Fibroblast of lung (primary cell): ENCODE data around the gene PTPRE. TPM values are rescaled to one million over a fixed set of nuclear protein-coding genes. Genes with fewer than 3 reads are reported as not detected.

Experiments
- DNase-seq, 2 donors: peaks; one replicate each; pipeline versions ENCODE4 v3.0.0 to v3.0.0-alpha.2; 2010; ENCODE audit warnings: low read depth in 2 of 2
- H2AFZ ChIP-seq: 2 replicates; pipeline ENCODE4 v1.5.1; 2012; ENCODE audit warnings: low read length, control low read depth, inconsistent platforms
- H3K27ac ChIP-seq: 2 replicates; pipeline ENCODE4 v1.5.1; 2011; ENCODE audit warnings: low read length, control low read depth; ENCODE audit not compliant: insufficient read depth
- H3K27me3 ChIP-seq: 2 replicates; pipeline ENCODE4 v1.5.1; 2011; ENCODE audit warnings: mild to moderate bottlenecking, low read length; ENCODE audit not compliant: control insufficient read depth, insufficient read depth
- H3K36me3 ChIP-seq: 2 replicates; pipeline ENCODE4 v1.5.1; 2011; ENCODE audit warnings: low read length; ENCODE audit not compliant: control insufficient read depth, insufficient read depth
- H3K4me1 ChIP-seq: 2 replicates; pipeline ENCODE4 v1.5.1; 2011; ENCODE audit warnings: low read length; ENCODE audit not compliant: control insufficient read depth, insufficient read depth; ENCODE audit errors: extremely low read depth
- H3K4me2 ChIP-seq: 2 replicates; pipeline ENCODE4 v1.5.1; 2011; ENCODE audit warnings: low read length, control low read depth; ENCODE audit not compliant: insufficient read depth; ENCODE audit errors: extremely low read depth
- H3K4me3 ChIP-seq, 4 experiments: fragments of 200-600 bp in 1 of 4; sonication (generic) in 1 of 4; replicated peaks in 1 of 4; 2 replicates each; pipeline ENCODE4 v1.5.1; 2011 to 2016; ENCODE audit warnings: low read length in 4 of 4, low read depth in 3 of 4, mild to moderate bottlenecking in 3 of 4, control low read depth in 2 of 4, inconsistent platforms in 1 of 4, mixed read lengths in 1 of 4; ENCODE audit not compliant: insufficient read depth in 1 of 4; ENCODE audit errors: control extremely low read depth in 1 of 4
- H3K79me2 ChIP-seq: 2 replicates; pipeline ENCODE4 v1.5.1; 2012; ENCODE audit warnings: mild to moderate bottlenecking, low read length, inconsistent platforms; ENCODE audit not compliant: control insufficient read depth, insufficient read depth
- H3K9ac ChIP-seq: 2 replicates; pipeline ENCODE4 v1.5.1; 2011; ENCODE audit warnings: mild to moderate bottlenecking, low read length, control low read depth; ENCODE audit not compliant: insufficient read depth
- H3K9me3 ChIP-seq: 2 replicates; pipeline ENCODE4 v1.5.1; 2012; ENCODE audit warnings: low read depth, low read length; ENCODE audit not compliant: control insufficient read depth, insufficient read depth
- H4K20me1 ChIP-seq: 2 replicates; pipeline ENCODE4 v1.5.1; 2011; ENCODE audit warnings: low read length; ENCODE audit not compliant: control insufficient read depth, insufficient read depth; ENCODE audit errors: extremely low read depth
- CTCF ChIP-seq, 2 donors: IDR thresholded peaks in 1 of 2; conservative IDR thresholded peaks in 1 of 2; 1 replicate in 1 of 2; 2 replicates in 1 of 2; pipeline ENCODE4 v1.5.1; 2011 to 2012; ENCODE audit warnings: low read length in 2 of 2, control low read depth in 1 of 2, inconsistent platforms in 1 of 2, low read depth in 1 of 2, mild to moderate bottlenecking in 1 of 2
- EZH2 ChIP-seq: IDR thresholded peaks from 2 replicates; pipeline ENCODE4 v1.5.1; 2012; ENCODE audit warnings: low read length, control low read depth, mild to moderate bottlenecking; ENCODE audit errors: missing control alignments
- polyA plus RNA-seq, 2 donors: library from polyadenylated mRNA; depleted of rRNA in 1 of 2; stranded (reverse) in 1 of 2; unstranded in 1 of 2; fragments of >200 nt; gene quantifications; 2 replicates each; pipeline ENCODE4 v1.2.1, GENCODE V29; 2011 to 2012; ENCODE audit warnings: missing spikeins in 1 of 2
- total RNA-seq: library from RNA; depleted of rRNA; stranded (reverse); fragments of >200 nt; gene quantifications from 2 replicates; pipeline ENCODE4 v1.2.1, GENCODE V29; 2014

The PTPRE gene
- total and polyA plus RNA-seq, 2 donors (not counting 1 experiment from before 2014, with no cell fraction given): 0.75 to 1.8 TPM

GRCh38 chr10:128052696-128053095 is 145.8 kb downstream of the PTPRE start:
- no peak overlapping the region for H3K27ac ChIP-seq
- no peaks in the 10 kb centered on the region for H3K36me3 ChIP-seq
- H2AFZ ChIP-seq: no peak overlapping the region
- H3K9ac ChIP-seq: no peak overlapping the region
- H3K4me3 ChIP-seq: no peak overlapping the region
- DNase-seq: no peak
- no peaks in the 10 kb centered on the region for H3K9me3 ChIP-seq
- no peak overlapping the region for H3K4me2 ChIP-seq
- H3K4me1 ChIP-seq: no peaks in the 10 kb centered on the region
- no peaks in the 10 kb centered on the region for H3K79me2 ChIP-seq
- H4K20me1 ChIP-seq: no peaks in the 10 kb centered on the region
- H3K27me3 ChIP-seq: no peaks in the 10 kb centered on the region
- no peak for TF ChIP-seq EZH2
- no peak for TF ChIP-seq CTCF (conservative IDR thresholded peaks at IDR 0.05 in 1 of 2, IDR thresholded peaks at IDR 0.05 in 1 of 2; ENCODE audit: low read depth in 1 of 2, low read length in 2 of 2)

GRCh38 chr10:128053356-128053755 is 146.5 kb downstream of the PTPRE start:
- Histone ChIP-seq H3K36me3 (no peaks in the 10 kb centered on the region), H3K4me3 (no peak overlapping the region), H4K20me1 (no peaks in the 10 kb centered on the region), H3K27me3 (no peaks in the 10 kb centered on the region), H3K9me3 (no peaks in the 10 kb centered on the region), H3K9ac (no peak overlapping the region), H2AFZ (no peak overlapping the region), H3K4me1 (no peaks in the 10 kb centered on the region), H3K27ac (no peak overlapping the region), H3K79me2 (no peaks in the 10 kb centered on the region), H3K4me2 (no peak overlapping the region)
- TF ChIP-seq CTCF (conservative IDR thresholded peaks at IDR 0.05 in 1 of 2, IDR thresholded peaks at IDR 0.05 in 1 of 2; ENCODE audit: low read depth in 1 of 2, low read length in 2 of 2) (no peak), EZH2 (no peak)
- no peak for DNase-seq

- Histone ChIP-seq H2AFZ (no peak overlapping the region), H3K9me3 (no peaks in the 10 kb centered on the region), H3K79me2 (no peaks in the 10 kb centered on the region), H3K4me1 (no peaks in the 10 kb centered on the region), H3K4me2 (no peak overlapping the region), H4K20me1 (no peaks in the 10 kb centered on the region), H3K4me3 (no peak overlapping the region), H3K27me3 (no peaks in the 10 kb centered on the region), H3K9ac (no peak overlapping the region), H3K36me3 (no peaks in the 10 kb centered on the region), H3K27ac (no peak overlapping the region)
- no peak for DNase-seq
- TF ChIP-seq CTCF (conservative IDR thresholded peaks at IDR 0.05 in 1 of 2, IDR thresholded peaks at IDR 0.05 in 1 of 2; ENCODE audit: low read depth in 1 of 2, low read length in 2 of 2) (no peak), EZH2 (no peak)
These were observed 147.5 kb downstream of the PTPRE start for GRCh38 chr10:128054163-128054970.
